Ishikawa (cell line): ENCODE results near the gene CNTNAP2.

Experiments
- CEBPB ChIP-seq: IDR thresholded peaks from 2 replicates; pipeline ENCODE4 v1.6.1; 2012
- CREB1 ChIP-seq: IDR thresholded peaks from 2 replicates; pipeline ENCODE4 v1.6.1; 2012; ENCODE audit warnings: low read depth
- EGR1 ChIP-seq: IDR thresholded peaks from 2 replicates; pipeline ENCODE4 v1.6.1; 2012
- EP300 ChIP-seq: IDR thresholded peaks from 2 replicates; pipeline ENCODE4 v1.6.1; 2012; ENCODE audit warnings: borderline replicate concordance
- FOXM1 ChIP-seq: IDR thresholded peaks from 2 replicates; pipeline ENCODE4 v1.6.1; 2012; ENCODE audit warnings: low read depth, borderline replicate concordance
- NFIC ChIP-seq: IDR thresholded peaks from 2 replicates; pipeline ENCODE4 v1.6.1; 2012
- RAD21 ChIP-seq: IDR thresholded peaks from 2 replicates; pipeline ENCODE4 v1.6.1; 2012; ENCODE audit warnings: low read depth
- TAF1 ChIP-seq: IDR thresholded peaks from 2 replicates; pipeline ENCODE4 v1.6.1; 2012; ENCODE audit warnings: low read depth, mild to moderate bottlenecking
- TCF12 ChIP-seq: IDR thresholded peaks from 2 replicates; pipeline ENCODE4 v1.6.1; 2012; ENCODE audit warnings: low read depth
- TEAD4 ChIP-seq: IDR thresholded peaks from 2 replicates; pipeline ENCODE4 v1.6.1; 2012
- YY1 ChIP-seq: IDR thresholded peaks from 2 replicates; pipeline ENCODE4 v1.6.1; 2012; ENCODE audit warnings: low read depth
- ZBTB7A ChIP-seq: IDR thresholded peaks from 2 replicates; pipeline ENCODE4 v1.6.1; 2012; ENCODE audit warnings: low read depth
- TF ChIP-seq, protein P1 (sequence below): IDR thresholded peaks from 2 replicates; pipeline ENCODE4 v1.6.1; 2012
- TF ChIP-seq, protein P2 (sequence below): IDR thresholded peaks from 2 replicates; pipeline ENCODE4 v1.6.1; 2012
- TF ChIP-seq, protein P3 (sequence below): IDR thresholded peaks from 2 replicates; pipeline ENCODE4 v1.6.1; 2012; ENCODE audit warnings: low read depth, mild to moderate bottlenecking

Gene CNTNAP2

GRCh38 chr7:146216396-146217041 is 99.9 kb downstream of the CNTNAP2 start:
- TF ChIP-seq EGR1 (no peak), TCF12 (no peak), FOXM1 (no peak), YY1 (no peak), TAF1 (no peak), CEBPB (no peak), EP300 (no peak), NFIC (no peak), CREB1 (no peak), RAD21 (no peak), TEAD4 (no peak), ZBTB7A (no peak)
- TF ChIP-seq, protein P1, sequence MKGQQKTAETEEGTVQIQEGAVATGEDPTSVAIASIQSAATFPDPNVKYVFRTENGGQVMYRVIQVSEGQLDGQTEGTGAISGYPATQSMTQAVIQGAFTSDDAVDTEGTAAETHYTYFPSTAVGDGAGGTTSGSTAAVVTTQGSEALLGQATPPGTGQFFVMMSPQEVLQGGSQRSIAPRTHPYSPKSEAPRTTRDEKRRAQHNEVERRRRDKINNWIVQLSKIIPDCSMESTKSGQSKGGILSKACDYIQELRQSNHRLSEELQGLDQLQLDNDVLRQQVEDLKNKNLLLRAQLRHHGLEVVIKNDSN = no peak
- TF ChIP-seq, protein P2, sequence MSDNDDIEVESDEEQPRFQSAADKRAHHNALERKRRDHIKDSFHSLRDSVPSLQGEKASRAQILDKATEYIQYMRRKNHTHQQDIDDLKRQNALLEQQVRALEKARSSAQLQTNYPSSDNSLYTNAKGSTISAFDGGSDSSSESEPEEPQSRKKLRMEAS = no peak
- TF ChIP-seq, protein P3, sequence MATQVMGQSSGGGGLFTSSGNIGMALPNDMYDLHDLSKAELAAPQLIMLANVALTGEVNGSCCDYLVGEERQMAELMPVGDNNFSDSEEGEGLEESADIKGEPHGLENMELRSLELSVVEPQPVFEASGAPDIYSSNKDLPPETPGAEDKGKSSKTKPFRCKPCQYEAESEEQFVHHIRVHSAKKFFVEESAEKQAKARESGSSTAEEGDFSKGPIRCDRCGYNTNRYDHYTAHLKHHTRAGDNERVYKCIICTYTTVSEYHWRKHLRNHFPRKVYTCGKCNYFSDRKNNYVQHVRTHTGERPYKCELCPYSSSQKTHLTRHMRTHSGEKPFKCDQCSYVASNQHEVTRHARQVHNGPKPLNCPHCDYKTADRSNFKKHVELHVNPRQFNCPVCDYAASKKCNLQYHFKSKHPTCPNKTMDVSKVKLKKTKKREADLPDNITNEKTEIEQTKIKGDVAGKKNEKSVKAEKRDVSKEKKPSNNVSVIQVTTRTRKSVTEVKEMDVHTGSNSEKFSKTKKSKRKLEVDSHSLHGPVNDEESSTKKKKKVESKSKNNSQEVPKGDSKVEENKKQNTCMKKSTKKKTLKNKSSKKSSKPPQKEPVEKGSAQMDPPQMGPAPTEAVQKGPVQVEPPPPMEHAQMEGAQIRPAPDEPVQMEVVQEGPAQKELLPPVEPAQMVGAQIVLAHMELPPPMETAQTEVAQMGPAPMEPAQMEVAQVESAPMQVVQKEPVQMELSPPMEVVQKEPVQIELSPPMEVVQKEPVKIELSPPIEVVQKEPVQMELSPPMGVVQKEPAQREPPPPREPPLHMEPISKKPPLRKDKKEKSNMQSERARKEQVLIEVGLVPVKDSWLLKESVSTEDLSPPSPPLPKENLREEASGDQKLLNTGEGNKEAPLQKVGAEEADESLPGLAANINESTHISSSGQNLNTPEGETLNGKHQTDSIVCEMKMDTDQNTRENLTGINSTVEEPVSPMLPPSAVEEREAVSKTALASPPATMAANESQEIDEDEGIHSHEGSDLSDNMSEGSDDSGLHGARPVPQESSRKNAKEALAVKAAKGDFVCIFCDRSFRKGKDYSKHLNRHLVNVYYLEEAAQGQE = no peak

GRCh38 chr7:146223851-146224250 is 107.2 kb downstream of the CNTNAP2 start:
- TF ChIP-seq TCF12 = no peak
- no peak for TF ChIP-seq CEBPB
- TF ChIP-seq FOXM1 = no peak
- TF ChIP-seq, protein P3 = no peak
- TF ChIP-seq, protein P1 = no peak
- no peak for TF ChIP-seq TEAD4
- TF ChIP-seq ZBTB7A = no peak
- no peak for TF ChIP-seq RAD21
- TF ChIP-seq CREB1 = no peak
- no peak for TF ChIP-seq EGR1
- no peak for TF ChIP-seq EP300
- no peak for TF ChIP-seq TAF1
- TF ChIP-seq NFIC = no peak
- no peak for TF ChIP-seq YY1
- TF ChIP-seq, protein P2 = no peak

DNA sequence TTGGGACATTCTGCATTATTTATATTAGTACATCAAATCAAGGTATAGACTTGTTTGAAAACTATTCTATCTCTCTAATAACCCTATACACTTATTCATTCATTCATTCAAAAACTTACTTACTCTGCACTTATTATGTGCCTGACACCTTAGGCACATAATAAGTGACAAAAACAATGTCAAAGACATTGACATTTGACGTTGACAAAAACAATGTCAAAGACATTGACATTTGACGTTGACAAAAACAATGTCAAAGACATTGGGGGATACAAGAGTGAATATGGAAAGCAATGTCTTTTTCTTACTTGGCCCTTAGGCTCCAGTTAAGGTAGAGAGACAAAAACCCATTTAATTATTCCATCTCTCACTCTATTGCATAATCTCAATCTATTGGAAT is 116.0 kb downstream of the CNTNAP2 start:
- TF ChIP-seq NFIC = no peak
- TF ChIP-seq EGR1 = no peak
- TF ChIP-seq CREB1 = no peak

DNA sequence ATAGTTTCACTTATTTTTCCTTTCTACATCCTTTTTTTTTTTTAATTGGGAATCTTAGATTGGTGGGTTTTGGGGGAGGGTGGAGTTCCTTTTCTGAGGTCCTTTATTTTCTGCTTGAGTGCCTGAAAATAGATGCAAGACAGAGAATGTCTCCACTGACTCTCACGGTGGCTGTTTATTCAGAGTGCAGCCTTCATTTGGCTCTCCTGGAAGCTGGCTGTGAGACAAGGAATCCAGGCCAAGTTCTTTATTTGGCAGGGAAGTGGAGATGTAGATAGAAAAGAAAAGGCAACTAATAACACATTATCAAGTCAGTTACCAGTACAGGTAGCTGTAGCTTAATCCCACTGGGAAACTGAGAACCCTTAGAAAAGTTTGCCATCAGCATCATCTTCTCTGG is 118.6 kb downstream of the CNTNAP2 start:
- no peak for TF ChIP-seq CEBPB

- no peak for TF ChIP-seq CREB1
- TF ChIP-seq FOXM1 = no peak
- no peak for TF ChIP-seq TCF12
- TF ChIP-seq, protein P2 = no peak
- TF ChIP-seq TEAD4 = no peak
- TF ChIP-seq EGR1 = no peak
- TF ChIP-seq EP300 = no peak
- TF ChIP-seq, protein P3 = no peak
- no peak for TF ChIP-seq YY1
- no peak for TF ChIP-seq RAD21
- TF ChIP-seq NFIC = no peak
- TF ChIP-seq TAF1 = no peak
- no peak for TF ChIP-seq CEBPB
- TF ChIP-seq ZBTB7A = no peak
- TF ChIP-seq, protein P1 = no peak
Measured at GRCh38 chr7:146242661-146243060, 126.1 kb downstream of the CNTNAP2 start.
